Right atrium auricular region (tissue), 2 donors: ENCODE data around the gene VTN. TPM values are rescaled to one million over a fixed set of nuclear protein-coding genes. Genes with fewer than 3 reads are reported as not detected.

ENCODE experiments used
- DNase-seq: peaks from one replicate; pipeline ENCODE4 v3.0.0-alpha.2; 2019; ENCODE audit warnings: low spot score
- H3K27ac ChIP-seq, 2 donors: fragments of 200-600 bp; sonication (generic); 1 replicate in 1 of 2; 2 replicates in 1 of 2; pipeline ENCODE4 v1.5.1; 2016 to 2019
- H3K27me3 ChIP-seq, 2 donors: fragments of 200-600 bp; sonication (generic); one replicate each; pipeline versions ENCODE4 v1.5.1 to v1.6.0; 2017 to 2019
- H3K36me3 ChIP-seq: fragments of 200-600 bp; sonication (generic); one replicate; pipeline ENCODE4 v1.5.1; 2016
- H3K4me1 ChIP-seq, 2 donors: fragments of 200-600 bp; sonication (generic); one replicate each; pipeline versions ENCODE4 v1.5.1 to v1.6.0; 2017 to 2019
- H3K4me3 ChIP-seq, 2 donors: fragments of 200-600 bp; sonication (generic); 1 replicate in 1 of 2; 2 replicates in 1 of 2; pipeline ENCODE4 v1.5.1; 2017 to 2019; ENCODE audit warnings: mild to moderate bottlenecking in 1 of 2, moderate library complexity in 1 of 2
- H3K9me3 ChIP-seq, 2 donors: fragments of 200-600 bp; sonication (generic); one replicate each; pipeline ENCODE4 v1.5.1; 2019
- CTCF ChIP-seq, 2 donors: fragments of 200-600 bp; sonication (generic); IDR thresholded peaks; one replicate each; pipeline ENCODE4 v1.5.1; 2019; ENCODE audit warnings: antibody characterized with exemption in 2 of 2
- microRNA-seq, 2 donors: library from miRNA; unstranded; fragments of <30 nt; microRNA quantifications; one replicate each; pipeline ENCODE4, GENCODE V29; 2016 to 2017; ENCODE audit warnings: borderline number of aligned reads in 2 of 2, borderline replicate concordance in 1 of 2
- total RNA-seq, 2 donors: library from RNA; depleted of rRNA; stranded (reverse); fragments of >200 nt; gene quantifications; one replicate each; pipeline ENCODE4 v1.1.0, GENCODE V29; 2016

VTN gene
- total RNA-seq, 2 donors from 2014 or later, result 5.4 to 86.7 TPM

DNA sequence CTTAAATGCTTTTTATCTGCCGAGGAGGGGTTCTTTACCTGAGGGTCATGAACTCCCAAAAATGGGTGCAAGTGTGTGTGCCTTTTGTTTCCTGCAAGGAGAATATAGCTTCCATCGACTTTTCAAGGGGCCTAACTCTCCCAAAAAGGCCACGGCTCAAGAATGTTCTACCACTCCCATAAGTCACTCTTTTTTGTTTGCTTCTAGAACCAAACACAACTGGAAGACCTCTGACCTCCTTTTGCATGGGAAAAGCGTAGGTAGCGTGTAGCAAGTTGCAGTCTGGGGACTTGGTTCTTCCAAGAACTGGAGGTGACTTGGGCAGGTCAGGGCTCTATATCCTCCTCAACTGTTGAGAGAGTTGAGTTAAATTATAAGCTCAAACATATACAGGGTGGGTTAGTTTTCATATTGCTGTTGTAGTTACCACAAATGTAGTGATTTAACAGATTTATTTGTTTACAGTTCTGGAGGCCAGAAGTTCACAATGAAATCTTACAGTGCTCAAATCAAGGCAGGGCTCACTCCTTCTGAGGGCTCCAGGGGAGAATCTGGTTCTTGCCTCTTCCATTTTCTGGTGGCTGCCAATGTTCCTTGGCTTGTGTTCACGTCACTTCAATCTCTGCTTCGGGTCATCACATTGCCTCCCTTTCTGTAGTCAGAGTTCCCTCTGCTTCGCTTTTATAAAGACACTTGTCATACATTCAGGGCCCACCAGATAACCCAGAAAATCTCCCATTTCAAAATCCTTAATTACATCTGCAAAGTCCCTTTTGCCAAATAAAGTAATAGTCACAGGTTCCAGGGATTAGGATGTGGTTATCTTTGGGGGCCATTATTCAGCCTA lies 49.7 kb downstream of the VTN start:
- H3K27me3 ChIP-seq, result no peaks in the 10 kb centered on the region
- H3K27ac ChIP-seq, result no peak overlapping the region
- no peaks in the 10 kb centered on the region for H3K9me3 ChIP-seq
- no peak for TF ChIP-seq CTCF (IDR thresholded peaks at IDR 0.05)
- no peak for DNase-seq
- H3K36me3 ChIP-seq, result no peaks in the 10 kb centered on the region
- no peak overlapping the region for H3K4me3 ChIP-seq
- peaks cover 0 to 18% of the 10 kb centered on the region in 2 donors for H3K4me1 ChIP-seq

GRCh38 chr17:28319598-28319935 lies 50.5 kb downstream of the VTN start:
- Histone ChIP-seq H3K9me3 (no peaks in the 10 kb centered on the region), H3K4me1 (peaks cover 0 to 18% of the 10 kb centered on the region in 2 donors), H3K27me3 (no peaks in the 10 kb centered on the region), H3K27ac (peak overlapping the region; percentile 47 to 52), H3K4me3 (peak overlapping the region; percentile 55 to 64), H3K36me3 (no peaks in the 10 kb centered on the region)
- no peak for DNase-seq
- no peak for TF ChIP-seq CTCF (IDR thresholded peaks at IDR 0.05)

GRCh38 chr17:28318759-28319597 lies 51.1 kb downstream of the VTN start, which contains the start of gene TMEM97:
TMEM97 (plus strand) TSS chr17:28319200; CDS start chr17:28319240, 40 bp downstream.
- Histone ChIP-seq H3K36me3 (no peaks in the 10 kb centered on the region), H3K4me3 (peak within 1 kb of the TSS; percentile 55 to 64), H3K9me3 (no peaks in the 10 kb centered on the region), H3K27me3 (no peaks in the 10 kb centered on the region), H3K27ac (peak within 1 kb of the TSS; percentile 47 to 52), H3K4me1 (peaks cover 0 to 18% of the 10 kb centered on the region in 2 donors)
- no peak for TF ChIP-seq CTCF (IDR thresholded peaks at IDR 0.05)
- peak; percentile 98 for DNase-seq

DNA sequence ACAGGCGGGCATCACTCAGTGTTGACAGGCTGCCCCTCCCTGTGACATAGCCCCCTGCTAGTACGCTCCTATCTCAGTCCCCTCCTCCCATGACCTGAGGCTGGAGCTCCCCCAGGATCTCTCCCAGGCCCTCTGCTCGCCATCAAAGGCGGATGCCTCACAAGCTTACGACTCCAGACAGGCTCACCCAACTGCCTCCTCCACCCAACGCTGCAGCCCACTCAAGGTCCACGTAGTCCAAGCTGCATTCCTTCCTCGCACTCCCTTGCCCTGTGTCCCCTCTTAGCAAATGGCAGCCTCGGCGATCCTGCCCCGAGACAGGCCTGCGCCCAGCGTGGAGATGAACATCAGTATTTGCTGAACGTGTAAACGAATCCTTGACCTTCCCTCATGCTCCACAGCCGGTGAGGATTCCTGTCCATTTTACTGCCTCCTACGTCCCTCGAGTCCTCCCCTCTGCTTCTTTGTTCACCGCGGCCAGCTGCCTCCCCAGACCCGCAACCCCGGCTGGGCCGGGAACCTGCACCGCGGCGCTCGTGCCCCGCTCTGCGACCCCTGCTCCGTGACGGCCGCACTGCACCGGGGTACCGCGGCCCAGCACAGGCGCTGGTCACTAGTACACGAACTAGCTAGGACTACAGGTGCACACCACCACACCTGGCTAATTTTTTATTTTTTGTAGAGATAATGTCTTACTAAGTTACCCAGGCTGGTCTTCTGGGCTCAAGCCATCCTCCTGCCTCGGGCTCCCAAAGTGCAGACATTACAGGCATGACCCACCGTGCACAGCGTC lies 51.9 kb downstream of the VTN start:
- Histone ChIP-seq H3K27me3 (no peaks in the 10 kb centered on the region), H3K4me1 (peaks cover 0 to 18% of the 10 kb centered on the region in 2 donors), H3K9me3 (no peaks in the 10 kb centered on the region), H3K36me3 (no peaks in the 10 kb centered on the region), H3K4me3 (peak overlapping the region; percentile 55 to 64), H3K27ac (no peak overlapping the region)
- TF ChIP-seq CTCF (IDR thresholded peaks at IDR 0.05), result no peak
- no peak for DNase-seq

Small RNA genes lying within 50 kb of the gene (microRNA-seq; reads per million reads assigned to microRNA genes)
- gene MIR4723, result 0 to 1.4 reads per million in 2 donors

Other genes starting within 250 kb of the VTN start
- 1 to 10 TPM; 3.2 to 3.4 TPM for gene TMEM97, start 51.1 kb downstream of the VTN start, total RNA-seq
- gene IFT20, start 34.8 kb downstream of the VTN start, total RNA-seq, result 10 to 100 TPM; 15.6 to 19.6 TPM
- gene TNFAIP1, start 34.5 kb downstream of the VTN start, total RNA-seq, result 10 to 100 TPM; 28.1 to 47.6 TPM
- gene POLDIP2, start 12.8 kb downstream of the VTN start, total RNA-seq, result 100 to 1,000 TPM in 1 of 2 donors, 10 to 100 TPM in 1; 98.9 to 108 TPM
- not detected for gene SEBOX, start 5.1 kb downstream of the VTN start, total RNA-seq
- gene SARM1, start 1.4 kb upstream of the VTN start, total RNA-seq, result 1 to 10 TPM; 6.2 to 7.7 TPM
- 1 to 10 TPM; 3.7 to 6.8 TPM for gene SLC46A1, start 35.9 kb upstream of the VTN start, total RNA-seq
- not detected for gene SLC13A2, start 103.3 kb upstream of the VTN start, total RNA-seq
- not detected for gene FOXN1, start 136.0 kb upstream of the VTN start, total RNA-seq
- gene UNC119, start 182.3 kb upstream of the VTN start, total RNA-seq, result 10 to 100 TPM; 19.6 to 30.3 TPM
- 10 to 100 TPM; 51.6 to 74.8 TPM for gene PIGS, start 201.2 kb upstream of the VTN start, total RNA-seq
- 100 to 1,000 TPM; 355 to 363 TPM for gene ALDOC, start 206.6 kb upstream of the VTN start, total RNA-seq
- gene SPAG5, start 228.7 kb upstream of the VTN start, total RNA-seq, result 1 to 10 TPM in 1 of 2 donors, under 1 TPM in 1; 0.98 to 1.1 TPM
- 1 to 10 TPM; 1.3 to 1.8 TPM for gene RSKR, start 243.9 kb upstream of the VTN start, total RNA-seq